MCF 10A (cell line): ENCODE measurements around the gene ZNF429. TPM values are rescaled to one million over a fixed set of nuclear protein-coding genes. Genes with fewer than 3 reads are reported as not detected.

ENCODE experiments used
- BruUV-seq: library from RNA; stranded (reverse); fragments of 400-500 nt; replicated peaks from 2 replicates; lab custom pipeline; 2021; lab: Mats Ljungman, UMichigan
- CTCF ChIA-PET: fragments of 300-600 bp; sonication (Branson Sonifier 250); formaldehyde crosslinking; extraction: SDS; loops from one replicate; lab custom pipeline; 2021; ENCODE audit warnings: antibody characterized with exemption, inconsistent platforms; lab: Yijun Ruan, JAX
- POLR2A ChIA-PET: fragments of 300-600, 350-650 bp; sonication (Branson Sonifier 250); formaldehyde crosslinking; extraction: SDS; loops from one replicate; lab custom pipeline; 2020; ENCODE audit warnings: antibody characterized with exemption, inconsistent platforms; lab: Yijun Ruan, JAX
- DNase-seq: peaks from one replicate; pipeline ENCODE4 v3.0.0-alpha.2; 2018; ENCODE audit not compliant: unreplicated experiment
- H3K27ac Mint-ChIP-seq: one replicate; pipeline ENCODE4 v1.8.0; 2022; ENCODE audit warnings: mild to moderate bottlenecking, low read depth, mixed read lengths; ENCODE audit not compliant: unreplicated experiment
- H3K27me3 Mint-ChIP-seq: one replicate; pipeline ENCODE4 v1.8.0; 2022; ENCODE audit warnings: mixed read lengths; ENCODE audit not compliant: insufficient read depth, unreplicated experiment
- H3K36me3 Mint-ChIP-seq: one replicate; pipeline ENCODE4 v1.8.0; 2022; ENCODE audit warnings: mild to moderate bottlenecking, moderate library complexity, mixed read lengths; ENCODE audit not compliant: insufficient read depth, unreplicated experiment
- H3K4me1 Mint-ChIP-seq: one replicate; pipeline ENCODE4 v1.8.0; 2022; ENCODE audit warnings: mixed read lengths; ENCODE audit not compliant: insufficient read depth, unreplicated experiment
- H3K4me3 Mint-ChIP-seq: one replicate; pipeline ENCODE4 v1.8.0; 2022; ENCODE audit warnings: mild to moderate bottlenecking, moderate library complexity, mixed read lengths; ENCODE audit not compliant: unreplicated experiment
- H3K9me3 Mint-ChIP-seq: one replicate; pipeline ENCODE4 v1.8.0; 2022; ENCODE audit warnings: mixed read lengths; ENCODE audit not compliant: unreplicated experiment
- intact Hi-C: fragments of 100-400 bp; cut with micrococcal nuclease; formaldehyde crosslinking; loops from 2 replicates; pipeline ENCODE4 v1.14.1; 2022
- total RNA-seq: library from RNA; stranded (reverse); gene quantifications from 2 replicates; pipeline ENCODE4 v1.2.3, GENCODE V29; 2022
- TF ChIP-seq, protein P1 (sequence below): fragments of 200-600 bp; IDR thresholded peaks from one replicate; pipeline ENCODE4 v1.8.0; 2022; ENCODE audit warnings: antibody characterized with exemption, mild to moderate bottlenecking; ENCODE audit not compliant: unreplicated experiment

The ZNF429 gene
- total RNA-seq, 1 experiment from 2014 or later, result 4.0 TPM

DNA sequence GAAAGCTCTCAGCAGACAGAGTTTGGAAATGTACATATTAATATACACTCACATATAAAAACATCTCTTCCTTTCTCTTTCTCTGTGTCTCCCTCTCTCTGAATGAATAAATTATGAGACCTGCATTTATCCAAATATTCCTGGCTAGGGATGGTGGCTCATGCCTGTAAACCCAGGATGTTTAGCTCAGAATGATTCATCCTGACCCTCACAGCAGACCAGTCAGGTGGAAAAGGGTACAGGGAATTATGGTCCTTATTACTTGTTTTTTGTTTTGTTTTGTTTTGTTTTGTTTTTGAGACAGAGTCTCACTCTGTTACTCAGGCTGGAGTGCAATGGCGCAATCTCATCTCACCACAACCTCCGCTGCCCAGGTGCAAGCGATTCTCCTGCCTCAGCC lies 71.1 kb downstream of the ZNF429 start:
- TF ChIP-seq, protein P1, sequence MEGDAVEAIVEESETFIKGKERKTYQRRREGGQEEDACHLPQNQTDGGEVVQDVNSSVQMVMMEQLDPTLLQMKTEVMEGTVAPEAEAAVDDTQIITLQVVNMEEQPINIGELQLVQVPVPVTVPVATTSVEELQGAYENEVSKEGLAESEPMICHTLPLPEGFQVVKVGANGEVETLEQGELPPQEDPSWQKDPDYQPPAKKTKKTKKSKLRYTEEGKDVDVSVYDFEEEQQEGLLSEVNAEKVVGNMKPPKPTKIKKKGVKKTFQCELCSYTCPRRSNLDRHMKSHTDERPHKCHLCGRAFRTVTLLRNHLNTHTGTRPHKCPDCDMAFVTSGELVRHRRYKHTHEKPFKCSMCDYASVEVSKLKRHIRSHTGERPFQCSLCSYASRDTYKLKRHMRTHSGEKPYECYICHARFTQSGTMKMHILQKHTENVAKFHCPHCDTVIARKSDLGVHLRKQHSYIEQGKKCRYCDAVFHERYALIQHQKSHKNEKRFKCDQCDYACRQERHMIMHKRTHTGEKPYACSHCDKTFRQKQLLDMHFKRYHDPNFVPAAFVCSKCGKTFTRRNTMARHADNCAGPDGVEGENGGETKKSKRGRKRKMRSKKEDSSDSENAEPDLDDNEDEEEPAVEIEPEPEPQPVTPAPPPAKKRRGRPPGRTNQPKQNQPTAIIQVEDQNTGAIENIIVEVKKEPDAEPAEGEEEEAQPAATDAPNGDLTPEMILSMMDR, result no peak
- Mint-ChIP-seq H3K27me3 (no peaks in the 10 kb centered on the region), H3K36me3 (no peaks in the 10 kb centered on the region), H3K9me3 (peaks cover 37% of the 10 kb centered on the region), H3K27ac (no peak overlapping the region), H3K4me1 (no peaks in the 10 kb centered on the region), H3K4me3 (no peak overlapping the region)
- CTCF ChIA-PET, result interaction anchor here (1.2 kb wide), 1 partner anchor 71 kb away, joined by 3 read pairs; the partner anchor contains the start of gene ZNF429
- POLR2A ChIA-PET, result no interaction called here
- no TSS peak for BruUV-seq
- no peak for DNase-seq
- intact Hi-C loops, result no loop called here

DNA sequence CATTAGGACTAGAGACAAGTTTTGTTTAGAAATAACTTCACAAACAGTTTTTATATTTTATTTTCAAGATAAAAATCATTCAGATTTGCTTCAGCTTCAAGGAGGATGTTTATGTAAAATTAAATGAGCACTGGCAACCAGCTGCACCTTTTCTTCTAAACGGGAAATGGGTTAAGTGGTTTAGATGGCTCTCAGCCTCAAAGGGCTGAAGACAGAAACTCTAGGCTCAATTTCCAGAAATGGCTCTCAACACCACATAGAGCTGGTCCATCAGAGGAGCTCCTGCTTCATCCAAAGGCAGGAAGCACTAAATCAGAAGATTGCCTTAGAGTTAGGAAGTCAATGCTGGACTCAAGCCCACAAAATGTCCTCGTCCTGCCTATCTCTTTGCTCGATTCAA lies 74.7 kb downstream of the ZNF429 start:
- intact Hi-C loops, result no loop called here
- Mint-ChIP-seq H3K9me3 (peaks cover 11% of the 10 kb centered on the region), H3K4me1 (no peaks in the 10 kb centered on the region), H3K4me3 (no peak overlapping the region), H3K36me3 (no peaks in the 10 kb centered on the region), H3K27ac (no peak overlapping the region), H3K27me3 (no peaks in the 10 kb centered on the region)
- TF ChIP-seq, protein P1, result no peak
- no peak for DNase-seq
- ChIA-PET CTCF (interaction anchor here (0.5 kb wide), 2 partner anchors 162 to 296 kb away, joined by 3 to 4 read pairs; no protein-coding TSS in a partner anchor), POLR2A (interaction anchor here (0.6 to 1.3 kb wide), 4 partner anchors 8 to 64 kb away, joined by 3 read pairs; no protein-coding TSS in a partner anchor)
- no TSS peak for BruUV-seq

DNA sequence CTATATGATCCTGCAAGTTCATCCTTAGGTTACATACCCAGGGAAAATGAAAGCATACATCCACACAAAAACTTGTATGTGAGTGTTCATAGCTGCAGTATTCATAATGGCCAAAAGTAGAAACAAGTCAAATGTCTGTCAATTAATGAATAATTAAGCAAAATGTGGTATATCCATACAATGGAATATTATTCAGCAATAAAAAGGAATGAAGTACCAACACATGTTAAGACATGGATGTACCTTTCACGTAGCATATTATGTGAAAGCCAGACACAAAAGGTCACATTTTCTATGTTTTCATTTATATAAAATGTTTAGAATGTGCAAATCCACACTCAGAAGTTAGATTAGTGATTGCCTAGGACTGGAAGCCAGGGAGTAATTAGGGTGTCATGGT lies 75.4 kb downstream of the ZNF429 start:
- H3K4me1 Mint-ChIP-seq, result no peaks in the 10 kb centered on the region
- intact Hi-C loops, result no loop called here
- no peak overlapping the region for H3K4me3 Mint-ChIP-seq
- no TSS peak for BruUV-seq
- no peaks in the 10 kb centered on the region for H3K27me3 Mint-ChIP-seq
- H3K9me3 Mint-ChIP-seq, result peaks cover 10% of the 10 kb centered on the region
- CTCF ChIA-PET, result no interaction called here
- no peak overlapping the region for H3K27ac Mint-ChIP-seq
- no peak for DNase-seq
- no peaks in the 10 kb centered on the region for H3K36me3 Mint-ChIP-seq
- POLR2A ChIA-PET, result interaction anchor here (1.0 kb wide), 1 partner anchor 13 kb away, joined by 3 read pairs; no protein-coding TSS in a partner anchor
- TF ChIP-seq, protein P1, result no peak

DNA sequence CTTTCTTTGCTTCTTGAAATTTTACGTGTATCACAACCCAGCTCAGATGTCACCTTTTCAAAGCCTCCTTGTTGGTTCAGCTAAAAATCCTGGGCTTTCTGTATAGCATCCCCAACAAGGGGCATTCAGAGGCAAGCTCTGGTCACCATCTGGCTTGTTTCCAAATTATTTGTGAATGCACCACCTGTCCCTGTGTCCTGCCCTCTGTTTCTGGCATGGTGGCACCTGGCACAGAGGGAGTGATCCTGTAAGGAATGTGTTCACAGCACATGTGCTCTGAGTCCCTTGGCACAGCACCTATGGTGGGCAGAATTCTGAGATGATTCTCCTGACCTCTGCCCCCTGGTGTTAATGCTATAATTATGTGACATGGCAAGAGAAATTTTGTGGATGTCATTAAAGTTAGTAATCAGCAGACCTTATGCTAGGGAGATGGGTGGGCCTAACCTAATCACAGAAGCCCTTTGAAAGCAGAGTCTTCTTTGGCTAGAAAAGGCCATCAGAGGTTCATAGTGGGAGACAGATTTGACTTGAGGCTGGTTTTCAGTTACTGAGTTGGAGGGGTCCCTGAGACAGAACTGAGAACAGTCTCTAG lies 76.3 kb downstream of the ZNF429 start:
- no peaks in the 10 kb centered on the region for H3K4me1 Mint-ChIP-seq
- intact Hi-C loops, result no loop called here
- ChIA-PET CTCF (interaction anchor here (0.5 to 1.2 kb wide), 4 partner anchors 13 to 286 kb away, joined by 3 read pairs; no protein-coding TSS in a partner anchor), POLR2A (no interaction called here)
- H3K36me3 Mint-ChIP-seq, result no peaks in the 10 kb centered on the region
- H3K4me3 Mint-ChIP-seq, result no peak overlapping the region
- no peaks in the 10 kb centered on the region for H3K27me3 Mint-ChIP-seq
- H3K9me3 Mint-ChIP-seq, result peaks cover under 1% of the 10 kb centered on the region
- no peak for DNase-seq
- H3K27ac Mint-ChIP-seq, result no peak overlapping the region
- BruUV-seq, result no TSS peak
- TF ChIP-seq, protein P1, result no peak
